DMS53 (cell line): ENCODE data around the gene EPB41L4B.
"Not testable (repeated sequence)": the region's sequence is repeated elsewhere in the genome, so short reads cannot be mapped to it uniquely, and the experiment has no call there.

Experiments used
- DNase-seq: peaks from one replicate; lab custom pipeline; 2025; lab: John Stamatoyannopoulos, UW

EPB41L4B gene

DNA sequence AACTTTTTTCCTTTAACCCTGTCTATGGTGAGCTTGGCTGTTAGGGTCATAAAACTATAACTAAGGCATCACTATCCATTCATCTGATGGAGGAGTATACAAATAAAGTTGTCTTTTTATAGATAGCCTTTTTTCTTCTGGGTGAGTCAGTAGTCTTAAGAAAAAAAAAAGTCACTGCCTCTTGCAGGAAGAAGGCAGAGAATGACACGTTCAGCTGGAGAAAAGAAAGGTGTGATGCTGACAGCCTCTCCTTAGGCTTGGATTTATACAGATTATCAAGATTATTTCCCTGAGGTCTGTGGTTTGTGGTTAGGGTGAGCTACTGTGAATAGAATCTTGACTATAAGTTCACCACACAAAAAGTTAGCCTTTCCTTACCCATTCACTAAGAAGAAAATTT is 23.0 kb downstream of the EPB41L4B start:
- DNase-seq, result no peak

GRCh38 chr9:109295221-109296130 is 25.4 kb downstream of the EPB41L4B start:
- DNase-seq, result no peak

GRCh38 chr9:109290385-109290784 is 30.5 kb downstream of the EPB41L4B start:
- no peak for DNase-seq

DNA sequence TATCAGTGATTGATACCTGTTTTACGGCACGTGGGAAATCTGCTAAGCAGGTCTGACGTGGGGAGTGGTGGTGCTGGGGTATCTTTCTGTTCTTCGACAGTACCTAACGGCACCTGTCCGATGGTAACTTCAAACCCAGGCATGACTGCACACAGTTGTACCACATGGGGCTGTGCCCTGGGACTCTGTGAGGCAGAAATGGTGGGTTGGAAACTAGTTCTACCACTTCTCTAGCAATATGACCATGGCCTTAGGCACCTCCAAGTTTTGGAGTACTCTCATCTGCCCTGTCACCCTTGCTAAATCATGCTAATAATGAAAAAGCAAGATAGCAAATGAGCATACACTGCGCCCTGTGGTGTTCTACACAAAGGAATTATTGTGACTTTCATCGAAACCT is 30.9 kb downstream of the EPB41L4B start:
- peak; percentile 39 for DNase-seq

- DNase-seq, result peak; percentile 10
These were observed 31.7 kb downstream of the EPB41L4B start for GRCh38 chr9:109289186-109289585.

DNA sequence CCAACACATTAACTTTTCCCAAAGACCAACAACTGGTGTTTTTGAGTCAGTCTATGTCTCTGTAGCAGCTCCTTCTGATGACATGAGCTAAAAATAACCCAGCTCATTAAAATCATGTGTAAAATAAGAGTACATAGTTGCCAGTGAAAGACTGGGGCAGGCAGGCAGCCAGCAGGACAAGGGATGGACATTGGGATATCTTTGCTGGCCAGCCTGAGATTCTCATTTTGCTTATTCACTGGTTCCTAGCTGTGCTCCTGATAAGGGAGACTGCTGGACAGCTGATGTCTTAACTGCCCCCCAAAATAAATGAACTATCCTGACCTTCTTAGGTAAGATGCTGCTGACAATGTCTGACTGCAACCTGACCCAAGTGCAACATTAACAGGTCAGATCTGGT is 33.9 kb downstream of the EPB41L4B start:
- peak; percentile 39 for DNase-seq

GRCh38 chr9:109286571-109286977 is 34.3 kb downstream of the EPB41L4B start:
- peak; percentile 91 for DNase-seq

- not testable (repeated sequence) for DNase-seq
These were observed 37.2 kb downstream of the EPB41L4B start for GRCh38 chr9:109283672-109284071.

DNA sequence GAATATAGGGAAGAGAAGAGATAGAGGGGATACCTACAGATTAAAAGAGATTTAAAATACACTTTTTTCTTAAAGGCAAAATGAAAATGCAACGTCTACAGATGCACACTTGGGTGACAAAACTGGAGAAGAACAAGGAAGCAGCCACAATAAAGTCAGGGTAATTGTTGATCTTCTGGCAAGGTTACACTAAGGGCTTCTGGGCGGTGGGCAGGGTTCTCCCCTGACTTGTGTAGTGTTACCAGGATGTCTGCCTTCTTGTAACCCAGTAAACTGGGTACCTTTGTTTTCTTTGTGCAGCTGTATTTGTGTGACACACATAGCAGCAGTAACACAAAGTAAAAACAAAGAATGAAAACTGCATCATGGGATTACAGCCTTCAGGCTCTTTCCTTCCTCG is 37.8 kb downstream of the EPB41L4B start:
- DNase-seq, result peak; percentile 6

- DNase-seq, result no peak
These were observed 38.6 kb downstream of the EPB41L4B start for GRCh38 chr9:109282302-109282701.

DNA sequence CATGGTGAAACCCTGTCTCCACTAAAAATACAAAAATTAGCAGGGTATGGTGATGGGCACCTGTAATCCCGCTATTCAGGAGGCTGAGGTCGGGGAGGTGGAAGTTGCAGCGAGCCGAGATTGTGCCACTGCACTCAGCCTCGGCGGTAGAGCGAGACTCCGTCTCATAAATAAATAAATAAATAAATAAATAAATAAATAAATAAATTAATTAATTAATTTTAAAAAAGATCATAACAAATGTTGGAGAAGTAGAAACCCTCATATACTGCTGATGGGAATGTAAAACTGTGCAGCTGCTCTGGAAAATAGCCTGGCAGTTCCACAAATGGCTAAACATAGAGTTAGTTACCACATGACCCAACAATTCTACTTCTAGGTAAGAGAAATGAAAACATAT is 39.3 kb downstream of the EPB41L4B start:
- DNase-seq, result no peak

GRCh38 chr9:109278848-109279247 is 42.0 kb downstream of the EPB41L4B start:
- no peak for DNase-seq

DNA sequence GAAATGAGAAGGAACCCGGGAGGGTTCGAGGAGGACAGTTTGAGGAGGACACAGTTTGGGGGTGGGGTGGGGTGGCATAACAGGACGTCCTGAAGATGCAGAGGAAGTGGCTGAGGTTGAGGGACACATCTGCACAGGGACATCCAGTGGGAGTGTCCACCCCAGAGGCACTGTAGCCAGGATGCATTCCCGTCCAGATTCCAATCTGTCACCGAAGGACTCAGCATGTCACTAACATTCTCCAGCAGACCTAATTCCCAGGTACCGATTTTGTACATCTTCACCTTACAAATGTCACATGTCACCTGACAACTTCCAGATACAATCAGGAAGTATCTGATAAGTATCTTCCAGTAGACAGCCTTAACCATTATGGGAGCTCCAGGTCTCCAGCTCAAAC is 42.6 kb downstream of the EPB41L4B start:
- DNase-seq, result no peak

- no peak for DNase-seq
These were observed 43.4 kb downstream of the EPB41L4B start for GRCh38 chr9:109277451-109277850.

GRCh38 chr9:109276469-109277440 is 44.1 kb downstream of the EPB41L4B start:
- DNase-seq, result no peak

DNA sequence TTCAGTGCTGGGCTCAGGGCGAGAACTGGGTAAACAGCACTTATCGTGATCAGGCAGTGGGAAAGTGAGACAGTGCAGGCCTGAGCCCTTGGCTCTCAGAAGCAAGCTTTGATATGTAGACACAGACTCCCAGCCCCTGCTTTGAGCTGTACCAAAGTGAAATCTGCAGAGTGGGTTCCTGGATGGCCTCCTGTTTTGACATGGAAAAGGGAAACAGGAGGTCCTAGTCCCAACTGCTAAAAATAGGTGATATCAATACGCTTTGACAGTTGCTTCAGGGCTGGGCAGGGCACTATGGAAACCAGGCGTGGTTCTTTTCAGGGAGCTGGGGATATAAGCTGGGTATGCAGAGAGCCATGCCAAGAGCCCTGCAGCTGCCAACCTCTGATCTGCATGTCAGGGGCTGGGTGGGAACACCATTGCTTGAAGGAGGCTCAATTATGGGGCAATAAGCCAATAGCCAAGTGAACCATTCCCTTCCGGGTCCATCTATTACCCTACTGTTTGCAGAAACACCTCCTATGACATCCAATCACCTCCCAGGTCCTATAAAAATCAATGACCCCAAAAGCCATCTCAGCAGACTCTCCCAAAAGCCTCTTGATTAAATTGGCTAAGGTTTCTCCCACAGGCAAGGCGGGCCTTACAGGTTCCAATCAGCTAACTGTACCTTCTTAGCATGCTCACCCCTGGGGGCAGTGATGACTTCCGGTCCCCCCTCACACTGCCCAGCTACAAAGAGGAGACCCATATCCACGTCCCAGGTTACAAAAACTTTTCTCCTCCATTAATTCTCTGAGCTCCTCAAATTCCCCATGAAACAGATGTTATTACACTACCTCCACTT is 45.8 kb downstream of the EPB41L4B start:
- no peak for DNase-seq

DNA sequence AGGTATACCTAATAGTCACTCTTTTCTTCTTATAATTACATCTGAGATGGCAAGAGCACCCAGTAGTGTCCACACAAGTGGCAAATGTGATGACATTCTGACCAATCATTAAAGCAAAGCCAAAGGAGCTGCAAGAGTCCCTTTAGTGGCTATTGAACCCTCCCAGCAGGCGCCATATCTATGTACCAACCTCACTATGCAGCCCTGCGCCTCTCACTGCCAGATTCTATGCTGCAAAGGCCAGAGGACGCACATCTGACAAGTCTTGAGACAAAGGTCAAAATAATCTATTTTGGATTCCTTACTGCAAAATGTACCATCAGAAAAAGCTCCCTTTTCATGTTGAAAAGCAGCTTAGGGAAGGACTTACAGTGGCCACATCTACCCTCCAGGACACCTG is 47.0 kb downstream of the EPB41L4B start:
- no peak for DNase-seq

DNA sequence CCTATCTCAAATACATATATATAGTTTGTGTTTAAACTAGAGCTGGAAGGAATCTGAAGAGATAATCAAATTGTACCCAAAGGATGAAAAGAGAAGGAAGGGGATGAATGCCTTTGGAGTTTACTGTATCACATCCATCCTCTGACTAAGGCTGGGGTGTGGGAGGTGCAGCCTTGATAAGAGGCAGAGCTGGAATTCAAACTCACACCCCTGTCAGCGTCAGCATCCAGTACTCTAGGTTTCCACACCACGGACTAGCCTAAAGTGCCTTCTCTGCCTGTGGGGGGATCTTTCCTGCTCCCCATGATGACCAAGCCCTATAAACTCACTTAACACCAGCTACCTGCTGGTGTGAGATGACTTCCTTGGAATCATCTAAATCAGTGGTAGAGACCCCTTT is 48.1 kb downstream of the EPB41L4B start:
- no peak for DNase-seq

- DNase-seq, result no peak
These were observed 48.8 kb downstream of the EPB41L4B start for GRCh38 chr9:109272045-109272444.

DNA sequence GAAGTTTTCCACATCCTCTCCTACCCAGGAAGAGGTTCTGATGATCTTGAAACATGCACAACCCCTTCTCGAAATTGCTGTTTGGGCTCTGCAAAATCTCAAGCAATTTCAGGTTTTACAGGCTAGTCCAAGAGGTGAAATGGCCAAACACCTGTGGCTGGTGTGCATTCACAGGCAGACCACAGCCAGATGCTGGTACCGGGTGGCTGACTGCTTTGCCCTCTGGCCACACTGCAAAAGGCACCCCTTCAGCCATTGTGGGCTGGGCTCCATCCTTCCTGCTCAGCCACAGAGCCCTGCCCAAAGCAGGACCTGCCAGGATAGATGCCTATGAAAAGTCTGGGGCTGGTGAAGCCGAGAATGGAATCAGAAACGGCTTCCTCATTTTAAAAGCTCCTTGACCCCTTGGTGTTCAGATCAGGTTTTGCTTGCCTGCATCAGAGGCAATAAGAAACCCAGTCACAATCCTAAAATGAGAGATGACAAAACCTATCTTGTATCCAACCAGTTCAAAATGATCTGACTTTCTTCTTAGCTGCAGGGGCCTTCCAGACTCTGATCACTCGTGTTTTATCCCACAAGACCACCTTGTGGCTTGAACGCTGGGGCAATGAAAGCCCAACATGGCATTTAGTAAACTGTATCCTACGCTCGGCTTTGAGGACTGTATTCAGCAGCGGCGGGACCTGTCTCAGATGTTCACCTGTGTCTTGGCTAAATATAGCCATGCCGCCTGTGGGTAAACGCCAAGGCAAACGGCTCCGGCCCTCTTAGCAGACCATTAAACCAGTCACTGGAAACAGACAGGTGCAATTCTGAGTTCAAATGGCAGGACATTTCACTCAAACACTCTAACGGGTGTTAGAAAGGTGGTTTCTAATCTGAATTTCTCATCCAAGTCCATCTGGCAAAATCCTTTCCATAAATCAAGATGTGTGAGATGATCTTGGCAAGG is 49.6 kb downstream of the EPB41L4B start:
- DNase-seq, result peak; percentile 59

- no peak for DNase-seq
These were observed 50.4 kb downstream of the EPB41L4B start for GRCh38 chr9:109270441-109270840.
